NK-92 (cell line): ENCODE measurements around the gene TKT.
"Not testable (repeated sequence)": the region's sequence is repeated elsewhere in the genome, so short reads cannot be mapped to it uniquely, and the experiment has no call there.

Experiments
- DNase-seq: peaks from one replicate; lab custom pipeline; 2025; ENCODE audit not compliant: unreplicated experiment; lab: John Stamatoyannopoulos, UW

Gene TKT, protein sequence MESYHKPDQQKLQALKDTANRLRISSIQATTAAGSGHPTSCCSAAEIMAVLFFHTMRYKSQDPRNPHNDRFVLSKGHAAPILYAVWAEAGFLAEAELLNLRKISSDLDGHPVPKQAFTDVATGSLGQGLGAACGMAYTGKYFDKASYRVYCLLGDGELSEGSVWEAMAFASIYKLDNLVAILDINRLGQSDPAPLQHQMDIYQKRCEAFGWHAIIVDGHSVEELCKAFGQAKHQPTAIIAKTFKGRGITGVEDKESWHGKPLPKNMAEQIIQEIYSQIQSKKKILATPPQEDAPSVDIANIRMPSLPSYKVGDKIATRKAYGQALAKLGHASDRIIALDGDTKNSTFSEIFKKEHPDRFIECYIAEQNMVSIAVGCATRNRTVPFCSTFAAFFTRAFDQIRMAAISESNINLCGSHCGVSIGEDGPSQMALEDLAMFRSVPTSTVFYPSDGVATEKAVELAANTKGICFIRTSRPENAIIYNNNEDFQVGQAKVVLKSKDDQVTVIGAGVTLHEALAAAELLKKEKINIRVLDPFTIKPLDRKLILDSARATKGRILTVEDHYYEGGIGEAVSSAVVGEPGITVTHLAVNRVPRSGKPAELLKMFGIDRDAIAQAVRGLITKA

DNA sequence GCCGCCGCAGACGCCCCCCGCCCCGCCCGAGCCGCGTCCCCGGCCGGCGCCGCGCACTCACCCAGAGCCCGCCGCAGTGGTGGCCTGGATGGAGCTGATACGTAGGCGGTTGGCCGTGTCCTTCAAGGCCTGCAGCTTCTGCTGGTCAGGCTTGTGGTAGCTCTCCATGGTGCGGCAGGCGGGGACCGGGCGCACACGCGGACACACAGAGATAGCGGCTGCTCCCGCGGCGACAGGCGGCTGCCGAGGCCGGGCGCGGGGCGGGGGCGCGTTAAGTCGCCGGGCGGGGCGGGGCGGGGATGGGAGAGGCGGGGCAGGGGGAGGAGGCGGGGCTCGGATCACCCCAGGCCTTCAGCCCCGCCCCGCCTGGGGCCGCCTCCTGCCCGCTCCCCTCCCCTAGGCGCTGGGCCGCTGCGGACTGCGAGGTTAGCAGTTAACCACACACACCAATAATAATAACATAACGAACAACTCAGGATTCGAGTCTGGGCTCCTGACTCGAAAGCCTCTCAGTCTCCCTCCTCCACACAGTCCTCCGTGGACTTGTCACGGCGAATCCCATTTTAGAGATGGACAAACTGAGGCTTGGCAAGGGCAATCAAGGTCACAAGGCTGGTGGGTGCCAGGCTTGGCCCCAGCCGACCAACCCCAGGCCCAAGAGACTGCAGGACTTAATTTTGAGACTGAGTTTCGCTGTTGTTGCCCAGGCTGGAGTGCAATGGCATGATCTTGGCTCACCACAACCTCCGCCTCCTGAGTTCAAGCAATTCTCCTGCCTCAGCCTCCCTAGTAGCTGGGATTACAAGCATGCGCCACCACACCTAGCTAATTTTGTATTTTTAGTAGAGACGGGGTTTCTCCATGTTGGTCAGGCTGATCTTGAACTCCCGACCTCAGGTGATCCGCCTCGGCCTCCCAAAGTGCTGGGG lies at the start of gene TKT:
TKT (minus strand) TSS at position 248 of the 929 bp plus-strand sequence; CDS start at position 168, 80 bp downstream.
- no peak for DNase-seq

DNA sequence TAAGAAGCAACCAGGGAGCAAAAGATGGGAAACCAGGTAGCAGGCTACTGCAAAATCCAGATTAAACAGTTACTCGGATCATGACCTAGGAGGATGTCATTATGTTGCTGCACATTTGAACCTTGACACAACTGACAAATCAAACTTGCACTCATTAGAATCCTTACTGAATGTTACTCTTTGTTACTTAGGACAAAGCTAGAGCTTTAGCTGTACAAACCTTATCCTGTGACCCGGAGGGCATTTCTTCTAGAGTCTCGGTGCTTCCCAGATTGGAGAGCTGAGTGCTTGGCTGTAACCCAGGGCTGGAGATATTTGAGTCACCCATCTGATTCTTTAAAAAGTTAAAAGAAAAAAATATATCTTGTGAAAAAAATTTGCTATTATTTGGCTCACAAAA lies 48.1 kb upstream of the TKT start:
- DNase-seq, result no peak

DNA sequence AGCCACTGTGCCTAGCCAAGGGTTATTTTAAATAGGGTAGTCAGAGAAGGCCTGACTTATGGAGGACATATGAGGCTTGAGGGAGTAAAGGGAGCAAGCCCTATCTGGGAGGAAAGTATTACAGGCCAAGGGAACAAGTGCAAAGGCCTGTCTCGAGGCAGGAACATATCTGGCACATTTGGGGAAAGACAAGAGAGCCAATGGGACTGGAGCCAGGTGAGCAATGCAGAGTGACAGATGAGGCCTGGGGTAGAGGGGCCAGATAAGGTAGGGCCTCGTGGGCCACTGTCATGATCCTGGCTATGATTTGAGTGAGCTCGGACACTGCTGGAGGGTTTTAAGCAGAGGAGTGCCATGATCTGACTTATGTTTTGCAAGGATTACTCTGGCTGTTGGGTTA lies 47.7 kb upstream of the TKT start:
- DNase-seq, result no peak

DNA sequence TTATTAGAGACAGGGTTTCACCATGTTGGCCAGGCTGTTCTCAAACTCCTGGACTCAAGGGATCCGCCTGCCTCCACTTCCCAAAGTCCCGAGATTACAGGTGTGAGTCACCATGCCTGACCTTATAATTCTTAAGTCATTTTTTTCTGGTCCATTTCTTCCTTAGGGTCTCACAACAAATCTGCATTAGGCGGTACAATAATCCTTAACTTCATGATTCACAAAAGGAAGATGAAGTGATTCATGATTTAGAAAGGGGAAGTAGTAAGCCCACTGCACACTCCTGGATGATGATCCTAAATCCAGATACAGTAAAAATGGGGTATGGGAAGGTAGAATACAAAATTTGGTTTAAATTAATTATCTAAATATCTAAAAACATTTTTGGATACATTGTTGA lies 45.0 kb upstream of the TKT start:
- DNase-seq, result no peak

DNA sequence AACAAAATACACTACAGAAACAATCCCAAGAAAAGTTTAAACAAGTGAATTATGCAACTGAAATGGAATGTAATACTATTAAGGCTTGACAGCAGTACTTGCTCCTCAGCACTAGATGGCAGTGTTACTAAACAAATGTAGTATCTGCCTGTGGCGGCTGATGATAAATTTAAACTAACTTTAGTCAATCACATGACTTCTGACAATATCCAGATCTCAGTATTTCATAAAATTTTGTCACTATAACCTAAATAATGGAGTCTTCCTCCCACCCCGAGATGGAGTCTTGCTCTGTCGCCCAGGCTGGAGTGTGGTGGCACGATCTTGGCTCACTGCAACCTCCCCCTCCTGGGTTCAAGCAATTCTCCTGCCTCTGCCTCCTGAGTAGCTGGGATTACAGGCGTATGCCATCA lies 43.8 kb upstream of the TKT start:
- not testable (repeated sequence) for DNase-seq

DNA sequence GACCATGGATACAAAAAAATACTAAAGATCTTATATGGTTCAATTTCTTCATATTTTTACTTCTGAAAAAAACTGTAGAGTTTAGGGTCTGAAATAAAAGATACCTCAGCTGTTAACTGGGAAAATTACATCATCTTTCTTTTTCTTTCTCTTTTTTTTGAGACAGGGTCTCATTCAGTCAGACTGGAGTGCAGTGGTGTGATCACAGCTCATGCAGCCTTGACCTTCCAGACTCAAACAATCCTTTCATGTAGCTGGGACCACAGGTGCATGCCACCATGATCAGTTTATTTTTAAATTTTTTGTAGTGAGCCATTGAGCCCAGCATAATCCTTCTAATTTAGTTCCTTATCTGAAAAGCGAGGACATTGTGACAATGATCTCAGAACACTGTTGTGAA lies 39.6 kb upstream of the TKT start:
- no peak for DNase-seq

DNA sequence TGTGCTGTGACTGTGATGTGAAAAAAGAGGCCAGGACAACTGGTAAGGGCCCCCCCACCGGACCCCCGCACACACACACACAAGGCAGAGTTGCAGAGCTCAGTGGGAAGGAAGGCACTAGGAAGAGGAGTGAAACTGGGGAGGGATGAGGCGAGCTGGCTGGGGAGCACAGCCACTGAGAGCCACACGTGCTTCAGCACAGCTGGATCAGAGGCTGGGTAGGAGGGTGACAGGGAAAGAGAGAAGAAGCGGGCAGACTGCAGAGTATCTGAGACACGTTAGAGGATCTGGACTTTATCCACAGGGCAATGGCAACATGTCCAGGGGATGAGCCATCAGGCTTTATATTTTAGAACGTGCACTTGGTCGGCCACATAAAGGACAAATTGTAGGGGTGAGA lies 38.0 kb upstream of the TKT start:
- no peak for DNase-seq

DNA sequence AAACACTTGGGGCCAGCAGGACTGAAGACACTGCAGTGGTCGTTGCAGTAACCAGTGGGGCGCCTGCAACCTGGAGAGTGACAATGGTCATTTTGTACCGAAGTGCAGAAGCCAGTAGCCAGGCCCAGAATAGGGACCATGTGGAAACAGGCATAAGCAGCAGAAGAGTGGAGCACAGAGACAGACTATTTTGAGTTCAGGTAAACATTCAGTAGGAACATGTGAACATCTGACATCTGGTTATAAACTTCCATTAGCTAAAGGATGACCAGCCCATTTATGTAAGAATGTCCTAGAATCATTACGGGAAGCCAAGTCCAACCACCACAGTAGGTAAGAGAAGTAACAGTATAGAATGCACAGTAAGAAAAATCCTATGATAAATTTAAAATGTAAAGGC lies 32.4 kb upstream of the TKT start:
- DNase-seq, result no peak

DNA sequence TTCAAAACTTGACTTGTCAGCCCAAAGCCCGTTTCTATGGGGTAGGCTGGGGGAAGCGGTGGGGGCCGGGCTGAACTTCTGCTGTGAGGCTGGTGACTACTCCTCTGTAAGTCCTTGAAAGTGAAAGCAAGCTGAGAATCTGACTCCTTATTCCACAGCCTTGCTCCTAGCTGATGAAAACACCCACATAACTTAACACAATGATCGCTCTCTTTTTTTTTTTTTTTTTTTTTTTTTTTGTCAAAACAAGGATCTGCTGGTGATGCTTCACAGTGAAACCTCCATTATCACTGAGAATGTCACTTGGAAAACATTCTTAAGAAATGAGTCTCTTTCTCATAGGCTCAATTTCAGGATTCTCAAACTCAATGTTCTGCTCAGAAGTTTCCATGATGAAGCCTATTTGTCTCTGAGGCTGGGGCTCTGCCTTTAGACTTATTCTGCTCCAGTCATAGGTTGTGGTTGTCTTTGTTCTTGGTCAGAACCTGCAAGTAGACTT lies 31.4 kb upstream of the TKT start:
- no peak for DNase-seq

DNA sequence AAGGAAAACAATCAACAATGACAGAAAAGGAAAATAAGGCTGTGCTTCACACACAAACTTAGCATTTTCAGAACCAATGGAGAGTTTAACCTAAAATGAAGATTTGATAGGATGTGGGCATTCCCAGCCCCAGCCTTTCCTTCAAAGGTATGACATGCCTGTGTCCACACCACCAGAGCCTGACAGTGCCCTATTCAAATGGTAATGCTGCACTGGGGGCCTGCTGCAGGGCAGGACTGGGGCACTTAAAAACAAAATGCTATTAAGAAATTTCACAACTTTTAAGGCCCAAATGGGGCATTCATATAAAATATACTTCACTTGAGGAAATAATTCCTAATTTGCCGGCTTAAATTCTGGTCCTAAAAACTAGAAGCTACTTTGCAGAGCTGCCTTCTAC lies 30.9 kb upstream of the TKT start:
- no peak for DNase-seq

DNA sequence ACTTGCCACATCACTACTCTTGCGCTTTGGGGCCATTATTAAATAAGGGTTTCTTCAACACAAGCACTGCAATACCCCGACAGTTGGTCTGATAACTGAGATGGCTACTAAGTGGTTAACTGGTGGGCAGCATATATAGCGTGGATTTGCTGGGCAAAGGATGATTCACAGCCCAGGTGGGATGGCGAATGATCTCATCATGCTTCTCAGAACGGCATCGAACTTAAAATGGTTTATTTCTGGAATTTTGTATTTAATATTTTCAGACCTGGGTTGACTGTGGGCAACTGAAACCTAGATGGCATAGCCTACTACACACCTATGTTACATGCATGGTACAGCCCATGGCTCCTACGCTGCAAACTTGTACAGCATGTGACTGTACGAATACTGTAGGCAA lies 26.8 kb upstream of the TKT start:
- DNase-seq, result no peak

DNA sequence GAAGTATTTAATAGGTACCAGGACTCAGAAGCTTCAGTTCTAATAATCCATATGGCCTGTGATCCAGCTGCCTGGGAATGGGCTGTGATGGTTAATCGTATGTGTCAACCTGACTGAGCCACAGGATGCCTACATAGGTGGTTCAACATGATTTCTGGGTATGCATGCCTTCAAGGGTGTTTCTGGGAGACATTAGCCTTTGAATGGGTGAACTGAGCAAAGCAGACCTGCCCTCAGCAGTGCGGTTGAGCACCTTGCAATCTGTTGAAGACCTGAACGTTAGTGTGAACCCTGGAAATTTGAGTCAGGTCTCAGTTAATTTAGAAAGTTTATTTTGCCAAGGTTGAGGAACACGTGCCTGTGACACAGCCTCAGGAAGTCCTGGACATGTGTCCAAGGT lies 22.8 kb upstream of the TKT start:
- DNase-seq, result no peak

DNA sequence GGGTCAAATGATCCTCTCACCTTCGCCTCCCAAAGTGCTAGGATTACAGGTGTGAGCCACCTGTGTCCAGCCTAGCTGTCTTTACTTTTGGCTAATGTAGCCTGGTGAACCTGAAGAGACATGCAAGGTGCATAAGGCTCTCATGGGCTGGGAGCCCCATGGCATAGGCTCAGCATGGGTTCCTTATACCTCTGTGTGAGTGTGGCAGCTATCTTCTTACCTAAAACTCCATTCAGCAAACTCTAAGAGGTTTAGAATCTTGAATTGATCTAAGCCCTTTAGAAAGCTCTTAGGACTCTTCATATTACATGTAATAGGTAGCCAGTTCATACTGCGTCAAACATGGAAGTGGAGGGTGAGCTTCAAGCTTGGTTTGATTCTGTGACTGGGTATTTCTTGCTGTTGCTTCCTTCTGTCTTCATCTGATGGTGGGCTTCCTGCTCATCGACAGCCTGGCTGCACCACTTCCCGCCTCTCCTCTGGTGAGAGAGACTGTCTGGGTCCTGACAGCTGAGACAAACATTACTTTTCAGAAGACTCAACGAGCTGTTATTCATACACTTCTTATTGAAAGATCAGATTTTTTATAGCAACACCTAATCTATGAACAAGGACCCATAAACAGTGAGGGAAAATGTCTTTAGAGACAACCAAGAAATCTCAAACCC lies 19.2 kb upstream of the TKT start:
- DNase-seq, result no peak

DNA sequence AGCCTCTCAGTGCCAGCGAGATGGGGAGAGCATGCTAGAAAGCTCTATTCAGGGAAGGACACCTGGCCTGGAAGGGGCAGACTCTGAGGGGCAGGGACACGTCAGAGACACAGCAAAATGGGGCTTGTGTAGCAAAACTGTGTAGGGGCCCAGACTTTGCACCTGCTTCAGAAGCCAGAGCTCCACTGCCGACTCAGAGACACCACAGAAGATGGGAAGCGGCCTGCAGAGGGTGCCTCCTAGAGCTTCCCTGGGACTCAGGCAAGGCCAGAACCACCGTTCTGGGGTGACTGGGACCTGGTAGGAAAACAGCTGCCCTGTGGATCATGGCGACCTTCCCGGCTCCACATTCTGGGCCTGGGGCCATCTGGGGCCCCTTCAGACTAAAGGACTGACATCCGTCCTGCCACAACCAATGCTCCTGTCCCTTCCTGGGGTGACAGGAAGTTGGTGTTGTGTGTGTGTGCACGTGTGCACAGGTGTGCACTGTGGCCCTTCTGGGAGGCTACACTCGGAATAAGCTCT lies 17.4 kb upstream of the TKT start:
- no peak for DNase-seq

DNA sequence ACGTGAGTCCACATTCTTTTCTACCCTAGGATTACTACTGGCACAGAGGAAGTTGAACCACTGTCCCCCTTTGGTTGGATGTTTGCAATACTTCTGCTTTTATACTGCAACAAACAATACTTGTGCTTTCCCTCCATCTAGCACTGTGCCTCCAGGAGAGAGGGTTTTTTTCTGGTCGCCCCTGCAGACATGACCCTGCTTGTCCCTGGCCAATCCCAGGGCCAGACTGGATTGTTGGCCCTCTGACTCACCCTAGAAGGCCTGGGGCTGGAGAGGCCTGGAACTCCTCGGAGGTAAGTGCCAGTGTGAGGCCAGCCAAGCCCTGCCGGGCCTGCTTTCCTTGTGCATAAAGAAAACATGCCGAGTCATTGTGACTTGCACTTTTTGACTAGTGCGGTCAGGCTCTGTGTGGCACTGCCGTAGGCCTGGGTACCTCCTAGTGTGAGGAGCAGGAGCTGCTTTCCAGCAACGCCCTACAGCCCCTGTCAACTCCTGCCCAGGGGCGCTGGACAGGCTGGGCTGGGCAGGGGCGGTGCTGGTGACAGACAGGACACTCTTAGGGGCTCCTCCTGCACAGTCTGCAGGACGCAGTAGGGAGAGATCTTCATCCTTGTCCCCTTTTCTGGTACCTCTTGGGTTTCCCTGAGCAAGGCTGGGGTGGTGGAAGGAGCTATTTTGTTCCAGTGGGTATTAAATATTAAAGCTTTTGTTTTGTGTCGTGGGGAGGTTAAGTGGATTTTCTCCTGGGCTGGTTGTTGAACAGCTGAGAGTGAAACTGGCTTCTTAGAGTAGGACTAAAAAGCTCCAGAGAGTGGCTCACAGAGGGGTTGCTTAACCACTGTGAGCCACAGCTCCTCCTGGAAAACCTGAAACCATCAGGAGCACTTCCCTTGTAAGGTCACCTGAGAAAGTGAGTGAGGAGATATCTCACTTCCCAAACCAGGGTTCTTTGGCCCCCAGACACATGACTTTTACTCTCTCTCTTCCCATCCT lies 14.4 kb upstream of the TKT start:
- no peak for DNase-seq

DNA sequence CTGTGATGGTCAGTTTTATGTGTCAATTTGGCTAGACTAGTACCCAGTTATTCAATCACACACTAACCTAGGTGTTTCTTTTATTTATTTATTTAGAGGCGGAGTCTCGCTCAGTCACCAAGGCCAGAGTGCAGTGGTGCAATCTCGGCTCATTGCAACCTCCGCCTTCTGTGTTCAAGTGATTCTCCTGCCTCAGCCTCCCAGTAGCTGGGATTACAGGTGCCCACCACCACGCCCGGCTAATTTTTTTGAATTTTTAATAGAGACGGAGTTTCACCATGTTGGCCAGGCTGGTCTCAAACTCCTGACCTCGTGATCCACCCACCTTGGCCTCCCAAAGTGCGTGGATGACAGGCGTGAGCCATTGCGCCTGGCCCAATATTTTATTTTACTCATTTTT lies 13.4 kb upstream of the TKT start:
- DNase-seq, result not testable (repeated sequence)

DNA sequence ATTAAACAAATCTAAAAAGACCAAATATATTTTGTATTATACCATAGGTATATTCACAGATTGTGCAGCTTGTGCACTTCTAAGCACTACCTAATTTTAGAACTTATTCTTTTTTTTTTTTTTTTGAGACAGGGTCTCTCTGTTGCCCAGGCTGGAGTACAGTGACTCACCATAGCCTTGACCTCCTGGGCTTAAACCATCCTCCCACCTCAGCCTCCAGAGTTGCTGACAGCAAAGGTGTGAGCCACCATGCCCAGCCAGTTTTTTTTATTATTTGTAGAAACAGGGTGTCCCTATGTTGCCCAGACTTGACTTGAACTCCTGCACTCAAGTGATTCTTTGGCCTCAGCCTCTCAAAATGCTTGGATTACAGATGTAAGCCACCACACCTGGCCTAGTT lies 11.9 kb upstream of the TKT start:
- DNase-seq, result no peak

DNA sequence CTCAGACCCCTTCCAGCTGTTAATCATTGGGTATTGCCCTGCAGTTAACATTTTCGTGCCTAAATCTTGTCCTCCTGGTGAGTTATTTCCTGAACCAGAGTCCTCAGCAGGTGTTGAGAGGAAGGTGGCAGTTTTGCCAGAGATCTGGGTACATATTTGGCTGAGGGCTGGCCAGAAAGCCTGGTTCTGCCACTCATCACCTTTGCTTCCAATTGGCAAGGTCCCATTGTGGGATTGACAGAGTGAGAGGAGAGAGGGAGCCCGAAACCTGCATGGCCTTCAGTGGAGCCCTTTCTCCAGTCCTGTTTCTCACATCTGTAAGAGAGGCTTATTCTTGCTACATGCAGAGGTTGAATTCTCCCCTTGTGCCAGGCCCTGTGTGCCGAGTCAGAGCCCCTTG lies 8.9 kb upstream of the TKT start:
- DNase-seq, result no peak

DNA sequence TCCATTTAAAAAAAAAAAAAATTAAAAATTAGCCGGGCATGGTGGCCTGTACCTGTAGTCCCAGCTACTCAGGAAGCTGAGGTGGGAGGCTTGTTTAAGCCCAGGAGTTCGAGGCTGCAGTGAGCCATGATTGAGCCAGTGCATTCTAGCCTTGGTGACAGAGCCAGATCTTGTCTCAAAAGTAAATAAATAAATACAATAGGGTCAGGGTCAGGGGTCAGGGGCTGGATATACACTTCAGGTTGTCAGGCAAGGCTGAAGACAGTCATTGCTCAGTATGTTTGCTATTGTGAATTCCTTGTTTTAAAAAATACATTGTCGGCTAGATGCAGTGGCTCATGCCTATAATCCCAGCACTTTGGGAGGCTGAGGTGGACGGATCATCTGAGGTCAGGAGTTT lies 8.1 kb upstream of the TKT start:
- no peak for DNase-seq

DNA sequence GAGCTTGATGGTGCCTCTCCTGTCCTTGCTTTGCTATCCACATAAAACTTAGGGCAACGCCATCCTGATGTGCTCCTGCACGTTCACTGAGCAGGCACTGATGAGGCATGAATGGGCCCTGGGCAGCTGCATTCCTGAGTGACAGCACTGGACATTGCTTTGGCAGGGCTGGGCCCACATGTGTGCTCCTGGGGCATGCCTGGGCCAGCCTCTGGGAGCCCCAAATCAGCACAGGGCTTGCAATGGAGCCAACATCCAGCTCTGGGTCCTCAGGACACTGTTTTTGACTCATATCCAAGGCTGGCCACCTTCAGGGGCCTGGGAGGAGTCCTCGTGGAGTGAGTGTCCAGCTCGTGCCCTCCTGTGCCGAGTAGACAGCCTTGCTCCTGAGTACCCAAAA lies 5.9 kb upstream of the TKT start:
- no peak for DNase-seq
